ENCODE measurements around the gene KCMF1.

- TF ChIP-seq ZNF274 (IDR thresholded peaks at IDR 0.05; ENCODE audit: low read depth, low read length) = no peak
- no peak for TF ChIP-seq YY1 (IDR thresholded peaks at IDR 0.05; ENCODE audit: insufficient read depth, insufficient read length)
- TF ChIP-seq SUZ12 (IDR thresholded peaks at IDR 0.05; ENCODE audit: extremely low read depth, insufficient read depth, insufficient read length) = no peak
These were observed 120.9 kb downstream of the KCMF1 start for GRCh38 chr2:85091838-85092237.
